Erythroblast (primary cell): Measurements from ENCODE around the gene CEP41.

Source experiments
- GATA1 ChIP-seq: IDR thresholded peaks from 2 replicates; pipeline ENCODE4 v1.6.1; 2011; ENCODE audit warnings: low read depth, mild to moderate bottlenecking, control low read depth, low read length, moderate library complexity
- POLR2A ChIP-seq: IDR thresholded peaks from 2 replicates; pipeline ENCODE4 v1.6.1; 2011; ENCODE audit warnings: mild to moderate bottlenecking, low read length

- TF ChIP-seq POLR2A (no peak), GATA1 (no peak)
Observed at GRCh38 chr7:130387306-130387627, 53.5 kb downstream of the CEP41 start.
